GM23248 (cell line): Measurements from ENCODE around the gene ALDH4A1.

Experiments
- EZH2 ChIP-seq: fragments of 200-600 bp; sonication (generic); IDR thresholded peaks from 2 replicates; pipeline ENCODE4 v1.6.1; 2018; ENCODE audit warnings: antibody characterized with exemption, mild to moderate bottlenecking; ENCODE audit not compliant: insufficient read depth, poor library complexity, severe bottlenecking
- EZH2phosphoT487 ChIP-seq: fragments of 200-600 bp; sonication (generic); IDR thresholded peaks from 2 replicates; pipeline ENCODE4 v1.6.1; 2018; ENCODE audit warnings: antibody characterized with exemption, moderate library complexity, mild to moderate bottlenecking, low read depth; ENCODE audit not compliant: insufficient read depth

DNA sequence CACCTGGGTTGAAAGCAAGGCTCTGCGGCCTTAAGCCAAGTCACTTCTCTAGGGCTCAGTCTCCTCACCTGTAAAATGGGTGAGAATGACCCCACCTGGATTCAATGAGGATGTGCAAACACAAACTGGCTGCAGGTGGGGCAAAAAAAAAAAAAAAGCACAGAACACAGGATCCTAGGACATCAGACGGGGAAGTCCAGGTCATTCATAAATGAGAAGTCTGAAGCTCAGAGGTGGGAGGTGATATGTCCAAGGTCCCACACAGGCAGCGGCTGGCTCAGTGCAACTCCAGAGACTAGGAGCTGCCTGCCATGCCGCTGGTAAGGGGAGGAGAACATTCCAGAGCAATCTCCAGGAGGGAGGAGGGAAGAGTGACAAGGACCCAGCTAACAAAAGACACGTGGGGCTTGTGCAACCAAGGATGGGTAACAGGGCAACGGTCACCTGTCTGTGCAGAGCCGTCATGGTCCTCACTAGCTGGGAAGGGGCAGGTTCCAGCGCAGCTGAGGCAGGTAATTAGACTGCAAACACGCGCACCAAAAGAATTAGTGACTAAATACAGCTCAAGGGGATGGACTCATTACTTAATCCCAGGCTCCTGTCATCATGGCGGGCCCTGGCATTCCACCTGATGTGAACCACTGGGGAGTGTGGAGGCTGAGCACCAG, 34.6 kb upstream of the ALDH4A1 start:
- TF ChIP-seq EZH2, result no peak
- no peak for TF ChIP-seq EZH2phosphoT487
